K562 (cell line): Measurements from ENCODE around the gene PIF1. TPM values are rescaled to one million over a fixed set of nuclear protein-coding genes. Genes with fewer than 3 reads are reported as not detected.

Source experiments
- CBX5 ChIP-seq: IDR thresholded peaks from 2 replicates; pipeline ENCODE4 v1.6.1; 2014; ENCODE audit warnings: low read depth, borderline replicate concordance
- GATAD2B ChIP-seq: fragments of 450-650 bp; IDR thresholded peaks from 2 replicates; pipeline ENCODE4 v1.6.1; 2017; ENCODE audit warnings: mild to moderate bottlenecking, borderline replicate concordance
- GTF2F1 ChIP-seq: IDR thresholded peaks from 2 replicates; pipeline ENCODE4 v1.6.1; 2011; ENCODE audit warnings: low read depth, low read length, improper control_type of control experiment
- MEIS2 ChIP-seq: fragments of 450-650 bp; IDR thresholded peaks from 2 replicates; pipeline ENCODE4 v1.6.1; 2014; ENCODE audit warnings: mild to moderate bottlenecking; ENCODE audit not compliant: partially characterized antibody
- MLLT1 ChIP-seq, 2 experiments: fragments of 450-650 bp; IDR thresholded peaks; 2 replicates each; pipeline ENCODE4 v1.6.1; 2016
- NCOA4 ChIP-seq: fragments of 450-650 bp; IDR thresholded peaks from 2 replicates; pipeline ENCODE4 v1.6.1; 2018; ENCODE audit warnings: mild to moderate bottlenecking; ENCODE audit not compliant: partially characterized antibody
- NFE2 ChIP-seq: IDR thresholded peaks from 2 replicates; pipeline ENCODE4 v1.6.1; 2014; ENCODE audit warnings: antibody characterized with exemption, low read depth
- RB1 ChIP-seq: fragments of 450-650 bp; IDR thresholded peaks from 2 replicates; pipeline ENCODE4 v1.6.1; 2017; ENCODE audit warnings: low read depth, mild to moderate bottlenecking
- SAP30 ChIP-seq: fragments of 200-600 bp; sonication (generic); IDR thresholded peaks from 2 replicates; pipeline ENCODE4 v1.6.1; 2012; ENCODE audit warnings: borderline replicate concordance, low read depth, mild to moderate bottlenecking, moderate library complexity, low read length, control low read depth, inconsistent platforms; ENCODE audit not compliant: insufficient read depth, poor library complexity, severe bottlenecking
- TBL1XR1 ChIP-seq, 2 experiments: IDR thresholded peaks; 2 replicates each; pipeline ENCODE4 v1.6.1; 2012; ENCODE audit warnings: improper control_type of control experiment in 2 of 2, low read length in 2 of 2, mild to moderate bottlenecking in 1 of 2
- YBX1 ChIP-seq: fragments of 450-650 bp; IDR thresholded peaks from 2 replicates; pipeline ENCODE4 v1.7.1; 2016; ENCODE audit warnings: mild to moderate bottlenecking
- ZBED1 ChIP-seq: IDR thresholded peaks from 2 replicates; pipeline ENCODE4 v1.6.1; 2014
- ZBTB1 ChIP-seq: sonication (generic); formaldehyde crosslinking; IDR thresholded peaks from 2 replicates; pipeline ENCODE4 v1.8.1; 2023; ENCODE audit warnings: missing genetic modification reagents, low read depth, mild to moderate bottlenecking, borderline replicate concordance
- ZBTB2 ChIP-seq: fragments of 450-650 bp; IDR thresholded peaks from 2 replicates; pipeline ENCODE4 v1.6.1; 2016; ENCODE audit warnings: antibody characterized with exemption
- ZEB2 ChIP-seq: fragments of 450-650 bp; IDR thresholded peaks from 2 replicates; pipeline ENCODE4 v1.6.1; 2016
- ZNF197 ChIP-seq: fragments of 200-800 bp; sonication (Bioruptor generic); IDR thresholded peaks from 2 replicates; pipeline ENCODE4 v1.6.1; 2016; ENCODE audit warnings: low read depth, missing genetic modification characterization, missing compliant biosample characterization
- ZNF280A ChIP-seq: fragments of 450-650 bp; IDR thresholded peaks from 2 replicates; pipeline ENCODE4 v1.6.1; 2018; ENCODE audit warnings: mild to moderate bottlenecking, low read depth; ENCODE audit not compliant: partially characterized antibody
- ZNF41 ChIP-seq: fragments of 250-450 bp; sonication (Bioruptor Pico); conservative IDR thresholded peaks from 2 replicates; pipeline ENCODE4 v1.4.0; 2020; ENCODE audit warnings: mild to moderate bottlenecking
- ZNF431 ChIP-seq: sonication (generic); formaldehyde crosslinking; IDR thresholded peaks from 2 replicates; pipeline ENCODE4 v1.8.0; 2022; ENCODE audit warnings: mild to moderate bottlenecking, missing genetic modification reagents
- ZNF445 ChIP-seq: fragments of 250-450 bp; sonication (Bioruptor Pico); IDR thresholded peaks from 2 replicates; pipeline ENCODE4 v1.4.0; 2020; ENCODE audit warnings: low read depth, mild to moderate bottlenecking, moderate library complexity
- ZSCAN32 ChIP-seq: fragments of 450-650 bp; formaldehyde crosslinking; IDR thresholded peaks from 2 replicates; pipeline ENCODE4 v1.4.0; 2020; ENCODE audit warnings: mild to moderate bottlenecking, moderate library complexity
- polyA plus RNA-seq, 8 experiments: library from polyadenylated mRNA; depleted of rRNA in 4 of 8; stranded (reverse) in 5 of 8; unstranded in 3 of 8; fragments of >200 nt; fragmentation: Nextera tagmentation in 2 of 8; fragmentation: Illumina TruSeq in 1 of 8; extraction: Ambion mirVana in 2 of 8; extraction: Trizol in 1 of 8; gene quantifications; 2 replicates each; pipeline versions ENCODE4 v1.2.1 to v1.2.3, GENCODE V29; 2011 to 2014; ENCODE audit warnings: inconsistent platforms in 1 of 8, missing spikeins in 1 of 8
- total RNA-seq, 7 experiments: library from RNA; depleted of rRNA in 6 of 7; stranded (reverse); fragments of >200 nt in 6 of 7; fragmentation: Illumina TruSeq in 2 of 7; extraction: Trizol in 2 of 7; gene quantifications; 2 replicates each; pipeline versions ENCODE4 v1.2.1 to v1.2.3, GENCODE V29; 2011 to 2021; ENCODE audit warnings: low replicate concordance in 1 of 7
- TF ChIP-seq, protein P1 (sequence below): fragments of 450-650 bp; IDR thresholded peaks from 2 replicates; pipeline ENCODE4 v1.6.1; 2017; ENCODE audit warnings: mild to moderate bottlenecking, moderate library complexity

The PIF1 gene
- total and polyA plus RNA-seq, 9 of the 15 experiments (the other 6 are each of a cell fraction or from before 2014, with no cell fraction given): 1.1 to 37.9 (median 11.5) TPM

DNA sequence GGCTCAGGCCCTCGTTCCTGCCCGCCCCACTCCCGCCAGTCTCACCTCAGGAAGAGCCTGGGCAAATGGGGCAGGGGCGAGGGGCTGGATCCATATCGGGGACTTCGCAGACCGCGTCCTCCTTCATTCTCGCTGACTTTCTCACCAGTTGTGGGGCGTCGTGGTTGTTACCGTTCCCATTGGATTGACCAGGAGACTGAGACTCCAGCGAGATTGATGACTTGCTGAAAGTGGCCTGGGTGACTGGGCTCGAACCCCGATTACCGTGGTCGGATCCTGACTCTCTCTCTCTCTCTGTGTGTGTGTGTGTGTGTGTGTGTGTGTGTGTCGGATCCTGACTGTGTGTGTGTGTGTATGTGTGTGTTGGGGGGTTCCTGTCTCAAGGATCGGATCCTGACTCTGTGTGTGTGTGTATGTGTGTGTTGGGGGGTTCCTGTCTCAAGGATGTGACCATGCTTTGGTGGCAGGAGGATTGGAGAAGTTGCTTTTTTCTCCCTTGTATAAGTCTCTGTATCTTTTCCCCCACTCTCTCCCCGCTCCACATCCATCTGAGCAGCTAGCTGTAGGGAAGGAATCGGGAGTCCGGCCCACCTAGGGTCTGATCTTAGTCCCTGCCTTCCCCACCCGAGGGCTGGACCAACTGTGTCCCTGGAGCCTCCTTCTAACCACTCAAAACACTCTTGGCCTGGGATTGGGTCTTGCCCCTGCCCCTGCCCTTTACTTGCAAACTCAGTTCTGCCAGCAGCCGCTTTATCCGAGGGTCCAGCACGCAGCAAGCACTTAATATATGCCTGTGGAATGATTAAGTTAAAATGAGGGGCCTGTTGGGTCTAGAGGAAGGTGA, 16.9 kb upstream of the PIF1 start (continued):
- no peak for TF ChIP-seq ZNF280A
- peak; percentile 63 for TF ChIP-seq MEIS2
- peak; percentile 71 for TF ChIP-seq NCOA4
- TF ChIP-seq ZBTB1 (CRISPR knock-in tag): no peak
- no peak for TF ChIP-seq ZNF431 (CRISPR knock-in tag)
- peak in 1 of 2 experiments; percentile 57; a peak in 1 of 4 replicates for TF ChIP-seq MLLT1 (IDR thresholded peaks at IDR 0.05)
- no peak for TF ChIP-seq ZNF445
- peak; percentile 51; the same call in 1 of the 2 replicates for TF ChIP-seq NFE2
- no peak for TF ChIP-seq GATAD2B
- no peak for TF ChIP-seq ZSCAN32 (CRISPR knock-in tag)
- no peak for TF ChIP-seq ZBED1
- no peak for TF ChIP-seq SAP30
- TF ChIP-seq, protein P1, sequence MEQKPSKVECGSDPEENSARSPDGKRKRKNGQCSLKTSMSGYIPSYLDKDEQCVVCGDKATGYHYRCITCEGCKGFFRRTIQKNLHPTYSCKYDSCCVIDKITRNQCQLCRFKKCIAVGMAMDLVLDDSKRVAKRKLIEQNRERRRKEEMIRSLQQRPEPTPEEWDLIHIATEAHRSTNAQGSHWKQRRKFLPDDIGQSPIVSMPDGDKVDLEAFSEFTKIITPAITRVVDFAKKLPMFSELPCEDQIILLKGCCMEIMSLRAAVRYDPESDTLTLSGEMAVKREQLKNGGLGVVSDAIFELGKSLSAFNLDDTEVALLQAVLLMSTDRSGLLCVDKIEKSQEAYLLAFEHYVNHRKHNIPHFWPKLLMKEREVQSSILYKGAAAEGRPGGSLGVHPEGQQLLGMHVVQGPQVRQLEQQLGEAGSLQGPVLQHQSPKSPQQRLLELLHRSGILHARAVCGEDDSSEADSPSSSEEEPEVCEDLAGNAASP: no peak
- TF ChIP-seq GTF2F1: no peak
- no peak for TF ChIP-seq YBX1
- TF ChIP-seq ZNF41 (CRISPR knock-in tag): no peak
- TF ChIP-seq CBX5: no peak
- TF ChIP-seq ZNF197: no peak
- 0 out of 2 replicates have a peak, but pooled peaks have one; percentile 35 for TF ChIP-seq ZBTB2
- TF ChIP-seq RB1: peak; percentile 36; the same call in 1 of the 2 replicates
- no peak for TF ChIP-seq TBL1XR1 (IDR thresholded peaks at IDR 0.05; ENCODE audit: low read length in 2 of 2)
- TF ChIP-seq ZEB2: no peak
